ENCODE data around the gene ASIC4.

Gene ASIC4

GRCh38 chr2:219498280-219499057, 15.8 kb upstream of the ASIC4 start, which contains the start of gene GMPPA:
Gene GMPPA, plus strand, starts transcription at chr2:219498891. Its CDS starts 1,085 bp downstream, at chr2:219499976.
- DNase-seq (ENCODE audit: low spot score) = peak; percentile 99

GRCh38 chr2:219499058-219499307, 15.3 kb upstream of the ASIC4 start:
- no peak for DNase-seq (ENCODE audit: low spot score)

GRCh38 chr2:219499555-219499954, 14.7 kb upstream of the ASIC4 start:
- DNase-seq (ENCODE audit: low spot score) = no peak

- no peak for DNase-seq (ENCODE audit: low spot score)
Measured at GRCh38 chr2:219500135-219500534, 14.1 kb upstream of the ASIC4 start.

DNA sequence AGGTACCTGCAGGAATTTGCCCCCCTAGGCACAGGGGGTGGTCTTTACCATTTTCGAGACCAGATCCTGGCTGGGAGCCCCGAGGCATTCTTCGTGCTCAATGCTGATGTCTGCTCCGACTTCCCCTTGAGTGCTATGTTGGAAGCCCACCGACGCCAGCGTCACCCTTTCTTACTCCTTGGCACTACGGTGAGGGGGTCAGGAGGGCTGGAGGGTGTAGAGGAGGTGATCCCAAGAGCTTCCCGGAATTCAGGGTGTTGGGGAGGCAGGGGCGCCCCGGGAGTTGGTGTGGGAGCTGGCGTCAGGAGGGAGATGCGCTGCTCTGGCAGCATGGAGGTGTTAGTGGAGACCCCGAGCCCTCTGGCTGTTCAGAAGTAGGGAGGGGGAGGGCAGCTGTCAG, 12.4 kb upstream of the ASIC4 start:
- DNase-seq (ENCODE audit: low spot score) = no peak

- DNase-seq (ENCODE audit: low spot score) = no peak
Measured at GRCh38 chr2:219502618-219503017, 11.7 kb upstream of the ASIC4 start.

DNA sequence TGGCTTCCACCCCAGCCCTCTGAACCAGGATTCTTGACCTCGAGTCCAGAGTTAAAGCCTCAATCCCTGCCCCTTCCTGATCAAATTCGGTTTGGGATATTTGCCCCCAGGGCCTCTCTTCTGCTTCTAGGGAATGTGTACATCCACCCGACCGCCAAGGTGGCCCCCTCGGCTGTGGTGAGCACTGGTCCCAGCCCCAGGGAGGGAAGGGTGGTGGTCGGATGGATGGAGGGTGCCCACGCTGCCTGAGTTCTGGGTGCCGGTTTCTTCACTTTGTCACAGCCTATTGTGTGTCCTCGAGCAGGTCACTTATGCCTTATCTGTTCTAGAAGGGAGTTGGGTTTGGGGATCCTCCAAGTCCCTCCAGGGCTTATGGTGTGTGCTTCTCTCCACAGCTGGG, 8.7 kb upstream of the ASIC4 start:
- DNase-seq (ENCODE audit: low spot score) = no peak

GRCh38 chr2:219506153-219506801, 8.0 kb upstream of the ASIC4 start:
- no peak for DNase-seq (ENCODE audit: low spot score)

DNA sequence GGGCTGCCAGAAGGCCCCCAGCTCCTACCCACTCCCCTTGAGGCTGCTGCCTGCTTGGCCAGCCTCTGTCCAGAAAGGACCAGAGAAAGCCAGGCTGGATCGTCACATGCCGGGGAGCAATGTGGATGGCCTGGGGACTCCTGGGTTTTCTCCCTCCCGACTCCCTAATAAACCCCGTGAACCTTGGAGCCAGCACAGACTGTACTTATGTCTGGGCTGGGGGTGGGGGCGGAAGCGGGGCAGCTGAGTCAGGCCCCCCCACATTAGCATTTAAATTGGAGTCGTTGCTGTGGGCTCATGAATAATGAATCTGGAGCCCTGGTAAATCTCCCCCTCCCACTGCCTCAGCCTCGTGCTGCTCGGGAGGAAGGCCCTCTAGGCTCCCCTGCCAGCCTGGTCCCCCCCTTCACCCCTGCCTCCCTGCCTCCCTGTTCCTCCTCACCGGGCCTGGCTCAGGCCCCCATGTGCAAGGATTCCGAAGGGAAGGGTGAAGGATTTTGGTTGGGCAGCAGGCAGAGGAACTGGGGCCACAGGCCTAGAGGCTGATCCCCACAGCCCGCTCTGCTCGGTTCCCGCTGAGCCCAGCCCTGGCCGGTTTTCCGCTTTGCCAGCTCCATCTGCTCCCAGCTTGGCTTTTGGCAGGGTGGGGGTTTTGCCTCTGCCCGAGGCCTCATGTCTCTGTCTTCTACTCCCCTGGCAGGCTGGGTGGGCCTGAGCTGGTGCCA, 7.3 kb upstream of the ASIC4 start:
- DNase-seq (ENCODE audit: low spot score) = no peak

- DNase-seq (ENCODE audit: low spot score) = no peak
Measured at GRCh38 chr2:219507581-219508443, 6.5 kb upstream of the ASIC4 start.

GRCh38 chr2:219508444-219508734, 5.9 kb upstream of the ASIC4 start:
- no peak for DNase-seq (ENCODE audit: low spot score)

GRCh38 chr2:219508971-219509779, 5.1 kb upstream of the ASIC4 start:
- no peak for DNase-seq (ENCODE audit: low spot score)

DNA sequence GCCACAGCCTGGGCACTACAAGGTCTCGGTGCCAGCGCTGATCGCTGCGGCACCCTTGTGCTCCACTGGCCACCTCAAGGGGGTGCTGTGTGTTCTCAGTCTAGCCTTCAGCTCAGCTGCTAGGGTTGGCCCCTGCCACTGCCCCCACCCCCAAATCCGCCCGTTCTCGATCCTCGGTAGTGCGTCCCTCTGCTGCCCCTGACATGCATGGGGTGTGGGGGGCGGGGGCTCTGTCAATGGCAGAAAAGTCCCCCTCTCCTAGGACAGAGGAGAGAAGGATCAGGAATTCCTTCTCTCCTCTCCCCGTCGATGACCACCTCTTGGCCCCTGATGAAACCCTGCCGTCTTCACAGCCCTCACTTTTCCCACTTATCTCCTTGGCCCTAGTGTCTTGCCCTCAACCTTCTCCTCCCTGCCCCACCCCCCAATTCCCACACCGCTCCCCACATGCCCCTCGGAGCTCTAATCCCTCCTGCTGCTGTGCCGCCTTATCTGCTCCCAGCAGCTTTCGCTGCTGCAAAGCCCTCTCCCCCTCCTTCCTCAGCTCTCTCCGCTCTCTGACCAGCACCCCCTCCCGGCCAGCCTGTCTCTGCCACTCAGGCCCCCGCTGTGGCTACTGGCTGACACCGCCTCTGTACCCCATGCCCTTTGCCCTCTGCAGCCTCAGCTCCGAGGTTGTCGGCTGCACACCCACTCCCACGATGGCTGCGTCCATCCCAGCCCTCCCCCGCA, 4.3 kb upstream of the ASIC4 start:
- DNase-seq (ENCODE audit: low spot score) = peak; percentile 70

- DNase-seq (ENCODE audit: low spot score) = no peak
Measured at GRCh38 chr2:219510512-219511135, 3.7 kb upstream of the ASIC4 start.

- DNase-seq (ENCODE audit: low spot score) = no peak
Measured at GRCh38 chr2:219511547-219512325, 2.5 kb upstream of the ASIC4 start.

DNA sequence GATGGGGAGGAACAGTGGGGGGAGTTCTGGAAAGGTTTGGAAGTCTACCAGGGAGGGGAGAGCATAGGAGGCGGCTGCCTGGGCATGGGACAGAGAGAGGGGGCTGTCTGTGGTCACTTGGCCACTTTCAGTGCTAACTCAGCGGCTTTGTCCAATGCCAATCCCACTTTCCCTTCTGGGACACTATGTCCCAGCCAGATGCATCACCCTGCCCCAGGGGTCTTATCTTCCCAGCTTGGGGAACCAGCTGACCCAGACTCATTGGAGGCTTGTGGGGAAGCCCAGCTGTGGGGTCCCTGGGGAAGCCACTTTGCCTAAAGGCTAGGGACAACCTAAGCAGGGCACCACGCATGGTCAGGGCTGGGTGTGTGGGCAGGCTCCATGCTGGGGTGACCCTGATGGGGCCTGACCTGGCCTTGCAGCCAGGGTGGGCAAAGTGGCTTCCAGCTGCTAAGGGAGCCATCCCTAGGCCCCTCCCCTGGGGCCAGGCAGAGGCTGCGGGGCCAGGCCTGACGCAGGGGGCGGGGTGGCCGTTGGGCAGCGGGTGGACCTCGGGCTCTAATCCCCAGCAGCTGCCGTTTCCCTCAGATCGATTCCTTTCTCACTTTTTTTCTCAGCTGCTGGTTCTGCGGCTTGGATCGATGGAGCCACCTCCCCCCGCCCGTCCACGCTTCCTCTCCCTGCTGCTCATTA, 1.6 kb upstream of the ASIC4 start:
- no peak for DNase-seq (ENCODE audit: low spot score)

DNA sequence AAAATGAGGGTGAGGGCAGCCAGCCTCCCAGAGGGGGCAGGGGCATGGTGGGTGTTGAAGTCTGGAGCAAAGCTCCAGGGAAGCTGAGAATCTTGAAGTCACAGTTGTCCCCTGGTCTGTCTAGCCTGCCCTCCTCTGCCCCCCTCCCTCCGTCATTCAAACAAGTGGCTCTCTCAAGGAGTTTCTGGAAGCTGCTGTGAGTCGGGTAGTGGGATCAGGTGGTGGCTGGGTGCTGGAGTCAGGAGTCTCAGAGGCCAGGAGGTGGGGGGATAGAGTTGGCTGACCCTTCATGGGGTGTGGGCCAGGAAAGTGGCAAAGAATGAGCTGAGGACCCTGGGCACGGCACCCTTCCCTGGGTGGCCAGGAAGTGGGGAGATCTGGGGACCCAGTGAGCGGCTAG, 495 bp upstream of the ASIC4 start:
- DNase-seq (ENCODE audit: low spot score) = no peak

- DNase-seq (ENCODE audit: low spot score) = no peak
Measured at GRCh38 chr2:219514836-219515235, 554 bp downstream of the ASIC4 start.
